ENCODE results near the gene TNC.
"Not testable (repeated sequence)": the region's sequence is repeated elsewhere in the genome, so short reads cannot be mapped to it uniquely, and the experiment has no call there.

The TNC gene

DNA sequence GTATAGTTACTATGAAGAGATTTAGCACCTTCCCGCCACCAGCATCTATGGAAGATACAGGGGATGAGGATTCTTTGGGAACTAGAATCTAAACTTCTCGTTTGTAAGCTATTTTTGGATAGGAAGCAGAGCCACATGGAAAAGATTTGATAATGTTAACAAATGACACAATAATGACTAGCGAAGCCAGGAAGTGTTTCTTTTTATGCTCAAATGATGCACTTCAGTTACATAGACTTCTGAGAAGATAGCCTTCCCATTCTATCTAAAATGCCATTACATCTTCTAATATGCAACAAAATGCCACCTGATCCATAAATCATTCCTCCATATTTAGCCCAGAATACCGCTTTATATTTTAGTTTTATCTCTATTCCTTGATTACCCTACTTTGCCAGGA lies 17.0 kb upstream of the TNC start:
- DNase-seq (ENCODE audit: low spot score): no peak

DNA sequence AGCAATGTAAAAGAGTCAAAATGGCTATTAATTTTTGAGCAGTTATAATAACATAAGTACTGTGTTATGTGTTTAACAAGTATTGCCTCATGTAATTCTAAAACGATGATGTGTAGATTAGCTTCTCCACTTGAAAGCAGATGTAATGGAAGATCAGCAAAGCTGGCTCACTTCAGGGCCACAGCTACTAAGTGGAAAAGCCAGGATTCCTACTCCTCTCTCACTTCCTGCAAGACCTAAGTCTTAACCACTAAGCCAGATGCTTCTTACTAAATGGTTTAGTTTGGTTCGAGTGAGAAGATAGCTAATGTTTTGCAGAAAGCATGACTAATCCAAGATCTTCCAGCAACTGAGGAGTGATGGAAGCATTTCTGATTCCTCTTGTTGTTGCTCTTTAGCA lies 15.7 kb upstream of the TNC start:
- no peak for DNase-seq (ENCODE audit: low spot score)

DNA sequence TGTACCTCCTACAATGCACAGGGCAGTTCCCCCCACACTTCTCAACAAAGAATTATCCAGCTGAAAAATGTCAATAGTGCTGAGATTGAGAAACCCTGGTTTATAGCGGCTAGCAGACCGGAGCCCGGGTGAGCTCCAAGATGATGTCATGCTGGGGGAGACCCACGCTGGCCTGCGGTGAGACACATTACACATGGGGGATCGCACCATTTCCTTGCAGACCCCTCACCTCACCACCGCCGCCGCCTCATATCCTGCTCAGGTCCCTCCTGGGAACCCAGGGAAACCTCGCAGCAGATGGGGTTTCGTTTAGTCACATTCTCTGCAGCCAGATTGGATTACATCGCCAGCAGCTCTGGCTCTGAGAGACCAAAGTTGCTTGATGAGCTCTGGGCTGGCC lies 14.7 kb upstream of the TNC start:
- no peak for DNase-seq (ENCODE audit: low spot score)

DNA sequence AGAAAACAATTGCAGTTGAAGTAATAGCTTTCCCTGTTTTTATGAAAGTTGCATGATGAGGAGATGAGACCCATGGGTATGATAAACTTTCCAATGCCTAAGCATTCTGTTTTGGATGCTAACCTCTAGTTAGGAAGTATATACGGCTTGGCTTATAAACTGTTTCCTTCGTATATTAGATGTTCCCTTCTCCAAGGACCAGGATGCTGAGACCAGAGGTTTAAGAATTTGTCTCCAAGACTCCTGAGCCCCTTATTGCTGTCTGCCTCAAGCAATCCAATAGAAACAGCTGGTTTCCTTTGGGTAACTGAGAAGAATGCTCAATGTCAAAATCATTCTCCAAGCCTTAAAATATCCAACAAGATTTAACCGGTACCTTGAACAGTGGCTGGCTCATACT lies 12.2 kb upstream of the TNC start:
- DNase-seq (ENCODE audit: low spot score): no peak

DNA sequence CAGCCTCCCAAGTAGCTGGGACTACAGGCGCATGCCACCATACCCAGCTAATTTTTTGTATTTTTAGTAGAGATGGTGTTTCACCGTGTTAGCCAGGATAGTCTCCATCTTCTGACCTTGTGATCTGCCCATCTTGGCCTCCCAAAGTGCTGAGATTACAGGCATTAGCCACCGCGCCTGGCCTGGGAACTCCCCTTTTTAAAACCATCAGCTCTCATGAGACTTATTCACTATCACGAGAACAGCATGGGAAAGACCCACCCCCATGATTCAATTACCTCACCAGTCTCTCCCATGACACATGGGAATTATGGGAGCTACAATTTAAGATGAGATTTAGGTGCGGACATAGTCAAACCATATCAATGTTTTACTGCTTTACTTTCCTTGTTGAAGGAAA lies 10.8 kb upstream of the TNC start:
- not testable (repeated sequence) for DNase-seq (ENCODE audit: low spot score)

DNA sequence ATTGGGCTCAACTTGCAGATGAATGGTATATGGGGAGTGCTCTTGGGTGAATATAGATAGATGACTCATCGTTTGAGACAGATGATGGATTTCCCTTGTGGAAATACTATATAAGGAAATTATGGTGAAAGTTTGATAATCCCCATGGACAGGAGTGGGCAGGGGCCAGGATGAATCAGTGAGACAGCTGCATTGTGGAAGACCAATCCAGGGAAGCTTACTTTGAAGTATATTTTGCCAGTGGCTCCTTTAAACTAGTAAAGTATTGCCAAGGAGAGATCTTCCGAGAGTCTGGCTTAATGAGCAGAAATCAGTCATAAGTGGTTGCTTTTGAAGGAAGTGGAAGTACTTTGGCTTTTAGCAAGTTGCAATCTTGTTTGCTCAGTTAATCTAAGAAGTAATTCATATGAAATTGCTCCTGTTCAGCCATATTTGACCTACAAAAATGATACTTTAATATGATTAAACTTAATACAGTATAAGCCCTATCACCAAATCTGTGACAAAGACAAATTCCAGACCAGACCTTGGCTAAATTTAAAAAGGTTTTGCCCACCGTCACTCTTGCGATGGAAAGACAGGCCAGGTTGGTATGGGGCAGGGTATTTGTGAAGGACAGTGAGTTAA lies 9.3 kb upstream of the TNC start:
- no peak for DNase-seq (ENCODE audit: low spot score)

DNA sequence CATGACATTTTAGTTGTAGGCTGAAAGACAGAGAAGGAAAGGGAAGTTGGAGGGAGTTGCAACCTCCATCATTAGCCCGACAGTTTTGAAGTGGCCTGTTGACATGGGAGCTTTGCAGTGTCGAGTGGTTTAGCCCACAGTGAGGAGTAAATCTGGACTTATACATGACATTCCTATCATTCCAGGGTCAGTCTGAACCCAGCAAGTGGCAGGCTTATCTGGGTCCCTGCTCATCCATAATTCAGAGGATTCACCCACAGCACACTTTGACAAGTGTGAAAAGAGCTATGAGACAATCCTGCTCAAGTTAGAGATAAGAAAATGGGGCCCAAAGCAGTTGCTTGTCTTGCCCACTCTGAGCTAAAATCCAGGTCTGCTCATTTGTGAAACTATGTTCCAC lies 8.4 kb upstream of the TNC start:
- no peak for DNase-seq (ENCODE audit: low spot score)

DNA sequence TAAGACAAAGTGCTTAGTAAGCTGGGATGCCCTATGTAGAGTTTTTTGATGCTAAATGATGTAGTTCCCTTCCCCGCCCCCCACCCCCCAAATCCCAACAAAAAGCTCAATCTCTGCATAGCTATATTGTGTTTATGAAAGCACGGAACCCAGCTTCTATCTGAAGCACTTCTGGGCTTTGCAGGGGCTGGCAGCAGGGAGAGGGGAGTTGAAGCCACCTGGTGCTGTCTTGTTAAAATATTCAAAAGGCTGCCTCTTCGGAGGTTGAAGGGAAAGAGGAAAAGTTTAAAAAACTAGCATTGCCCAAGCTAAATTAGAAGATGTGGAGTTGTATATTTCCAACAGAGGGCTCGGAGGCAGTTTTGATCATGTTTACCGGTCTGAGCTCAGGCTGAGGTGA lies 5.0 kb upstream of the TNC start:
- no peak for DNase-seq (ENCODE audit: low spot score)

DNA sequence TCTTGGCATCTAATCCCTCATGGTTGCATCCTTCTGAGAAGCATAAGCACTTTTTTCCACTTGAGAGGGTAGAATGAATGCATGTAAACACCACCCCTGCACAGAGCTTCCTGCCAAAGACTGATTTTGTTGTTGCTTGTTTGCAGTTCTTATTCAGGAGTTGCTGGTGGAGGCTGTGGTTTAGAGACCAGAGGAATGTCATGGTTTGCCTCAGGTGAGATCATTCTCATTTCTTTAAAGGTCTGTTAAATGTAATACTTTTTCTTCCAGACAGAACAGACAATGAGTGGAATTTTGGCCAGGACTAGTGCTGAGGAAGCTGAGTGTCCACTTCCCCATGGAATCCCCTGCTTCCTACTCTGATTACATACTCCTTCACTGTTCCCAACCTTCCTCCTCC lies 3.2 kb upstream of the TNC start:
- no peak for DNase-seq (ENCODE audit: low spot score)

DNA sequence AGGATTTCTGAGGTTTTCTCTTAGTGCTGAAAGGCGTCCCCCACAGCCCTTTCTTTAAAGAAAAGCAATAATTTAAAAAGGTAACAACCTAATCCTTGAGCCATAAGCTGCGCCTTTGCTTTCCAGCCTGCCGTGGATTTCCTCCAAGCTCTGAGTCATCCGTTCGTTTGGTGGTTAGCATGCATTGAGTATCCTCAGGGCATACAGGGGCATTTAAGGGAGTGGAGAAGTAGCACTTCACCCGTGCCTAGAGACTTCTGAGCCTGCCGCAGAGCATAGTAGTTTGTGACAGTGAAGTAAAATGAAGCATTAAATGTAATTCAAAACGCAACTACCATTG lies 892 bp upstream of the TNC start:
- DNase-seq (ENCODE audit: low spot score): no peak

DNA sequence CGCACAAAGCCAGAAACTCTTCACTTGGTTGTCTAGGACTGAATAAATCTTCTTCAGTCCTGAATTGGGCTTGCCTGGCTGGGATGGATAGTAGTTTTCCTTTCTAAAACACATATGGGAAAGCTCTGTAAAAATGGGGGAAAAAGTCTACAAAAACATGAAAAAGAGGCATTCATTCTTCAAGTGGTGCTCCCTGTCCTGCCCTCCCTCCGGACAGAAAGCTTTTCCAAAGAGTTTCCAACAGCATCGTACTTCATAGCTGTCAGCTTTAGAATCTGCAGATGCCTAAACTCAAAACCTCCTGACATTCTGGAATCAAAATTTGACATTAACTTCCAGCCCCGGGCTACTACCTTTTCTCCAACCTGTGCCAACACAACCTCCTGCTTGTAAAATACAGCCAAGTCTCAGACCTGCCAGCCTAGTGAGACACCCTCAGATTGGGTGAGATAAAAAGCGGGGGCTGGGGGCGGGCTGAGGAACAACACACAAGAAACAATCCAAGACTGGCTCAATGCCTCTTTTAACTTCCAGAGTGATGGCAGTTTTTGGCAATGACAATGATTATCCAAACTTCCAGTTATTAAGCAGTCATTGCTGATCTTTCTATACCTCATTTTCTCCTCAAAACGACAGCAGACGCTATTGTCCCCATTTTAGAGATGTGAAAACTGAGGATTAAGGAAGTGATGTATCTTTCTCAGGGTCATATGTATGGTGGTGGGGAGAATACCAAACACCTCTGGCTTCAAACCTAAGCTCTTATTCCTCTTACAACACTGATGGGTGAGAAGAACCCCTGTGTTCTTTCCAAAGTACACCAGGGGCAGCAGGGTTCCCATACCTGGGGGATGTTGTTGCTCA lies 1.3 kb downstream of the TNC start:
- no peak for DNase-seq (ENCODE audit: low spot score)

DNA sequence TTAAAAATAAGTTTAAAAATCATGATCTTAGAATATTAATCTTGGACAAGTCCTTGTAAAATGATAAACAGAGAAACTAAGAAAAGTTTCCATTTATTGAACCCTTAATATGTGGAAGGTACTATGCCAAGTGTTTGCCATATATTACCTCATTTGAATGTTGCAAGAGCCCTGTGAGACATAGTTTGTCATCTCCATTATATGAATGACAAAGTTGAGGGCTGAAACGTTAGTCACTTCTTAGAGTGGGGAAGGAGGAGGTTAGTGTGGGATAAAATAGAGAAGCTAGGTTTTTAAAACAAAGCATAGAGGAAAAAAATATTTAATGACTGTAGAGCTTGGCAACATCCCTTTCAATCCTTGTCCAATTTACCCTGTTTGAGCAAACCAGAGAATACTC lies 2.0 kb downstream of the TNC start:
- no peak for DNase-seq (ENCODE audit: low spot score)

DNA sequence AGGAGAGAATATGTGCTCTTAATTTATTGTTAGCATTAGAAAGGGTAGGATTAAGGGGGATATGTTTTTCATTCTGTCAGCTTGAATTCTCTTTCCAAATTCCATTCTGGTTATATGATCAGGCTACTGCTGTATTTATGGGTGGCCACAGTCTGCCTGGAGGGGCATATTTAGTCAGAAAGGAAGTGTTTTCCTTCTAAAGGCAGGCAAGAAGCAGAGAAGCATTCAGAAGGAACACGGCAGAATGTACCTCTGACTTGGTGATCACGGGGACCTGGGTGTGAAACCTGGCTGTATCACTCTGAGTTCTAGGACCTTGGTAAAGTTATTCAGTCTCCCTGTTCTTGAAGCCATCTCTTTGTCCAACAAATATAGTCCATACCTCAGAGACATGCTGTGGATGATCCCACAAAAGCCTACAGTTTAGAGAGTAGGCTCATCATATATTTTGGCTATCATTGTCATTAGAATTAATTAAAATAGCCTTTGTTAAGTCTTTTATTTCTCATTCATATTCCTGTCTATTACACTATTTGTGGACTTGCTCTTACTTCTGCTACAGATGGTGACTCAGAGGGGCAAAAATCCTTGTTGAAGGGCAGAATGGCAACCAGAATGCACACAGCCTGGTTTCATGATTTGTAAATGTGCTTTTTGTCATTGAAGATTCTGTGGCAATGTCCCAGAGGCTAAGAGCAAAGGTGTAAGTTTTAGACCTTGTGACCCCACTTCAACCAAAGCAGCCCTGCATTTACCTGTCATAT lies 2.7 kb downstream of the TNC start:
- no peak for DNase-seq (ENCODE audit: low spot score)

DNA sequence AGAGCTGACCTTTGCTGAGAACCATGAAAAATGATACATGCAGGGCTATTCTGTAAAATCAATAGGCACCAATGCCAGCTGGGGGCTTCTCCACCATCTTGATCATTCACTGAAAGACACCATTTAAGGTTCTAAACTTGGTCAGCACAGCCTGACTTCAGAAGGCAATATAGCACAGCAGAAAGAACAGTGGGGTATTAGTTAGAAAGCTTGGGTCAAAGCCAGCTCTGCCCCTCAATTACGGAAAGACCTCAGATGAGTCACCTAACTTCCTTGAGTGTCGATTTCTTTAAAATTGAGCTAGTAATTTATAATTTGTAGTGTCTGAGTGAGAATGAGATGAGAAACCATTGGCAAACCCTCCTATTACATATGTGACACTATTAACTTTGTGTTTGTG lies 3.4 kb downstream of the TNC start:
- no peak for DNase-seq (ENCODE audit: low spot score)

DNA sequence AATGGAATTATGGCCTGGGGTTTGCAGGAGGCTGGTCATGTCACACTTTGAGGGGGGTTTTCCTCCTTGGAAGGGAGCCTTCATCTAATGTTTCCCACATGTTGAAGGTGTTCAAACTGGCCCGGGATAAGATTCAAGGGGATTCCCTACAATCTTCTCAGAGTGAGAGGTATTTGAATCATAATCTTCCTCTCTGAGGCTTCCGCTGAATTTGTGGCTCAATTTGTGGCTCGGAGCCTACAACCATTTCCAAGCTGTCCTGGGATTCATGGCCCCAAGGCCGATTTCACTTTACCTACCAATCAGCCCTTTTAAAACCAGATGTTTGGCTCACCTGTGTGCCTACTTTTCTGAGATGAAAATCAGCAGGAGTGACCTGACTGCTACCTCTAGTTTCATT lies 3.9 kb downstream of the TNC start:
- no peak for DNase-seq (ENCODE audit: low spot score)

DNA sequence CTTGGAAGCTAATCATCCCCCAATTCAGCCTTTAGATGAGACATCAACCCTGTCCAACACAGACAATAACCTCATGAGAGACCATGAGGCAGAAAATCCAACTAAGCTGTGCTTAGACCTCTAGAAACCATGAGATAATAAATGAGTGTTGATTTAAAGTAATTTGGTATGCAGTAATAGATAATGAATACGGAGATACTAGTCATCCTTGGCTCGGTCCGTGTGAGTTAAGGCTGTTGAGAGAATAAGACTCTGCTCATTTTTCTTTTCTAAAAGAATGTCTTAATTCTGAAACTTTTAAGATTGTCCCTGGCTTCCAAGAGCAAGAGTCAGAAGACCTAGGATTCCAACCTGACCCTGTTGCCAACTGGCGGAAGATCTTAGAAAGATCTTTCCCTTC lies 6.1 kb downstream of the TNC start:
- DNase-seq (ENCODE audit: low spot score): no peak

DNA sequence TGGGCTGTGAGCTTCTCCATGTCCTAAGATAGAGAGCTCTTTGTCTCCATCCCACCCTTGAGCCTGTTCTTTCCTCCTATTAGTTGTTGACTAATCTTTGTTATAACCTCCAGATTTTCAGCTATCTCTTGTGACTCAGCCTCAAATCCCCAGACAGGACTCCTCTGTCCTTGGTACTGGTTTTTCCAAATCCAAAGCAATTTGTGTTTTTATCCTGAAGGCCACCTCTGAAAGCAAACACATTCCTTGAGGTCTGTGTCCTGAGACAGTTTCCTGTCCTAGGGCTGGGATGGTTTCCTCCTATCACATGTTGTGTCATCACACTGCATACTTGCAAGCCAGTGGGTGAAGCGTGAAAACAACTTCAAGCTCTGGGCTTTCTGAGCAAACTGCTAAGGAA lies 8.5 kb downstream of the TNC start:
- no peak for DNase-seq (ENCODE audit: low spot score)

DNA sequence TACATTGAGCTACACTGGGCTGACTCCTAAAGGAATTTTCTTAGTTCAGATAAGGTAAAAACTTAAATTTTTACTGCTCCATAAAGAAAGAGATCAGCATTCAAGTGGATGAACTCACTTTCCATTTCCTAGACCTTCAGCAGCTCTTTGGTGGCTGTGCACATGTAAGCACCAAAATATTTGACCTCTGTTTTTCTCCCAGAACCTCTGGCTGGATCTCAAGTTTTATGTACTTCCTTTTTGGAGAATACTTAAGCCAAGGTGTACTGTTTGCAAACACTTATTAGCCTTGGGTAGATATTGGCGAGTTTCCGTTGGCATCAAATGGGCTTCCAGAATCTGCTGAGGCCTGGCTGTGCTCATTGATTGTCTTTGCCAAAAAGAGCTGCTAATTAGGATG lies 10.3 kb downstream of the TNC start:
- no peak for DNase-seq (ENCODE audit: low spot score)

DNA sequence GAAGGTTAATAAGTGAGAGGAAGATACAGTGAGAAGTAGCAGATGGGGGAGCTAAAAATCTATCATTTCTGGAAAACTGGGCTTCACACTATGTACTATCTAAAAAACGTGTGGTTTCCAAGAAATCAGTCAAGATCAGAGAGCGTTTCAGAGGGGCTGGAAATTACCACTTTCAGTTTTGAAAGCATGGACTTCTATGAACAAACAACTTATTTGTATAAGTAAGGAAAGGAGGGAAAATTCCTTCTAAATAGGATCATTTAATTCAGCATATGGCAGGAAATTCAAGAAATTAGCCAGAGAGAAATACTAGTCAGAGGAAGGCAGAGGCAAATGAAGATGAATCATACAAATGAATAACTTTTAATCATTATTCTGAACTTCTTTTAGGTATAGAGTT lies 11.3 kb downstream of the TNC start:
- no peak for DNase-seq (ENCODE audit: low spot score)

DNA sequence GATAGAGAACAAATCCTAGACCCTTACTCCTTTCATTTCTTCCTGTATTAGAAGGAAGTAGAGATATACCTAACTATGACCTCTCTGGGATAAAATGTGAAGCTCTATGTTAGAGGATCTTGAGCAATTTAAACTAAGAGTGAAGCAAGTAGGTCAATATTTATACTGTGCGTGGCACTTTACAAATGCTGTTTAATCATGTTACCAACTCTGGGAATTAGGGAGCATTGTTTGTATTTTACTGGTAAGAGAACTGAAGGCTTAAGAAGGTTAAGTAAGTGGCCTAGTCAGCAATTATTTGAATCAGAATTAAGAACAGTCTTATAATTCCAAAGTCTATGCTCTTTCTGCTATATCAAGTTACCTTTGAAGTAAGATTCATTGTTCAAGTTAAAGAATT lies 12.0 kb downstream of the TNC start:
- DNase-seq (ENCODE audit: low spot score): no peak

DNA sequence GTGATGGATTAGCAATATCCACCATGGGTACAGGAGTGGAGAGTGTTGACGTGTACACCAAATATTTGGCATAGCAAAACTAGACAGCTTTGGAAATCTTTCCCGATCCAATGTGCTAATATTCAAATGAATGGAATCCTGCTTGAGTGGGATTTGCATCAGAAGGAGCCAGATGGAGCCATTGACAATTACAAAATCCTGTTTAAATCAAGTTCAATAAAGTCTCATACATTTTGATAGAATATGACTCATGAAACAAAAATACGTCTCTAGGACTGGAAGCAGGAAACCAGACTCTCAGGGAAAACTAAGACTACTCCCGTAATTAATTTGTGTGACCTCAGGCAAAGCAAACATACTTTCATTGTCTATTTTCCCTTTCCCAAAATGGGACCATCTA lies 13.0 kb downstream of the TNC start:
- DNase-seq (ENCODE audit: low spot score): no peak

DNA sequence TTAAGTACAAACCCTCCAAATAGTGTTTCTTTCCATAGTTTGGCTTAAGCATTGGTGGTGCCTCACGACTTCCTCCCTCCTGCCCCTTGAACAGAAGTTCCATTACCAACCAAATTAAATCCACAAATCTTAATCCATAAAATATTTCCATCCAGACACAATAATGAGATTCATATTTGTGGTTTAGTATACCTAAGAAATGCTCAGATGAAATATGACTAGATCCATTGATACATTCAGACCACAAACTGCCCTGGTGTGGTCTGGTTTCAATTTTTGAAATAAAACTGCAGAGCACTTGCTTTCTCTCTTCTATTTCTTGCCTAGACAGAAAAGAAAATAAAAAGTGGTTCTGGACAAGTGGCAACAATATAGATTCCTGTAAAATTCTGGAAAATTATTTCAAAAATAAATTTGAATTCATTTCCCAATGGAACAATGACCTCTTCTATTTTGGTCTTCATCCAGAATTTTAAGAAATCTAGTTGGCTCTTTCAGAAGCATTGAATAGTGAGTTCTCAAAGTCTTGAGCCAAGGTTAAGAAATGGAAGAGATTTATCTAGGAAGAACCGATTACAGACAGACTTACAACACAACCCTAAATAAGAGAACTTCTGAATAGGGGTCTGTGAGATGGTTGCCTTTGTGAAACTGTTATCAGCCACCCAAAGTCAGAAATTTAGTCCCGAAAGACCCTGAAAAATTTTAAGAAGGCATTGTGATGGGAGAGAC lies 14.0 kb downstream of the TNC start:
- no peak for DNase-seq (ENCODE audit: low spot score)

DNA sequence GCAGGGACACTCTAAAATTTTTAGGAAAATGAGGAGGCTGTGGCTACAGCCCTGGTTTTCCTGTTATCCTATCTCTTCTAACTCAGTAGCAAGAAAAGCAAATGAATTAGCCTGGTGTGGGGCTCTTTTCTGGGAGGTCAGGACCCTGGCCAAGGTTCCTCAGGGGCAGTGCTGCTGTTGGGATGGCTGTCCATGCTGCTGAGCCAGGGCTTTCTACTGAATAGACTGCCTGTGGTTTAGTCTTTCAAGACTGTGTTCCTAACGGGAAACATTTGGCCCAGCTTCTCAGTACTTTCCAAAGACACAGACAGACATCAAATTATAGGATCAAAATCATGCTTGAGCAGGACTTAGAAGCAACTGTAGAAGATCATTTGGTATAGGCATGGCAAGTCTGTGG lies 18.1 kb downstream of the TNC start:
- DNase-seq (ENCODE audit: low spot score): no peak

All from left forelimb (tissue), 1 donor.